Measurements from ENCODE around the gene PPM1E. TPM values are rescaled to one million over a fixed set of nuclear protein-coding genes. Genes with fewer than 3 reads are reported as not detected.

PPM1E gene
- total RNA-seq, 1 experiment from 2014 or later, result 7.1 TPM

GRCh38 chr17:58970609-58971450, 215.2 kb downstream of the PPM1E start:
- Mint-ChIP-seq H3K27ac (no peak overlapping the region; a peak in 1 of 7 replicates), H3K4me3 (no peak overlapping the region), H3K36me3 (ENCODE audit: insufficient read depth in 1 of 3, low read depth in 3 of 3) (no peaks in the 10 kb centered on the region), H3K4me1 (peaks cover 23 to 32% of the 10 kb centered on the region in 2 experiments), H3K9me3 (no peaks in the 10 kb centered on the region), H3K27me3 (ENCODE audit: low read depth) (no peaks in the 10 kb centered on the region)
- H2BK12ac ChIP-seq (ENCODE audit: insufficient read length, low read depth, low read length), result no peak overlapping the region
- no peak overlapping the region for H2BK20ac ChIP-seq (ENCODE audit: low read depth, low read length, poor library complexity, severe bottlenecking)
- no peak overlapping the region for H3K18ac ChIP-seq (ENCODE audit: insufficient read length, low read depth, low read length)
- H3K9ac ChIP-seq (ENCODE audit: extremely low read depth, insufficient read length, low read length), result no peak overlapping the region
- H3K23ac ChIP-seq (ENCODE audit: insufficient read length, low read depth, low read length), result no peak overlapping the region
- H3K14ac ChIP-seq (ENCODE audit: insufficient read depth, low read length), result no peak overlapping the region
- H4K20me1 ChIP-seq (ENCODE audit: control insufficient read depth, insufficient read depth, insufficient read length), result no peaks in the 10 kb centered on the region
- no peak overlapping the region for H4K91ac ChIP-seq (ENCODE audit: insufficient read length, low read depth, low read length)
- no peaks in the 10 kb centered on the region for H3K9me3 ChIP-seq (ENCODE audit: control insufficient read depth, low read depth, low read length)
- no peak overlapping the region for H2AK5ac ChIP-seq (ENCODE audit: insufficient read length, low read length)
- no peak overlapping the region for H2BK120ac ChIP-seq (ENCODE audit: low read depth, low read length, poor library complexity, severe bottlenecking)
- DNase-seq, result no peak
- H3K4ac ChIP-seq (ENCODE audit: low read depth, low read length), result no peak overlapping the region
- no peaks in the 10 kb centered on the region for H3K79me1 ChIP-seq (ENCODE audit: insufficient read depth, low read depth, low read length, poor library complexity, severe bottlenecking)
- WGBS (ENCODE audit: extremely low coverage, insufficient read length, low lambda C conversion rate), result no CpG with 5 or more reads among the region's 7 CpGs
- H3K27me3 ChIP-seq (ENCODE audit: insufficient read depth, low read length), result no peaks in the 10 kb centered on the region
- H3K4me2 ChIP-seq (ENCODE audit: insufficient read depth, insufficient read length, low read length), result no peak overlapping the region
- no peak for TF ChIP-seq CTCF (conservative IDR thresholded peaks at IDR 0.05)
- H3K23me2 ChIP-seq (ENCODE audit: insufficient read length, low read depth, low read length, poor library complexity, severe bottlenecking), result no peaks in the 10 kb centered on the region
- no peak overlapping the region for H3T11ph ChIP-seq (ENCODE audit: low read length)
- H4K5ac ChIP-seq (ENCODE audit: insufficient read length, low read depth, low read length), result no peak overlapping the region
- no peak overlapping the region for H4K8ac ChIP-seq (replicated peaks; ENCODE audit: insufficient read length, low read depth, low read length)
- H3K56ac ChIP-seq (ENCODE audit: insufficient read length, low read depth, low read length), result no peak overlapping the region
- H3K27ac ChIP-seq (ENCODE audit: insufficient read length, low read depth, low read length), result no peak overlapping the region
- H2BK5ac ChIP-seq (ENCODE audit: insufficient read length, low read length), result no peak overlapping the region
- no peaks in the 10 kb centered on the region for H3K79me2 ChIP-seq (ENCODE audit: insufficient read depth, low read length)
- H2BK15ac ChIP-seq (ENCODE audit: low read depth, low read length), result no peak overlapping the region
- H3K4me1 ChIP-seq (ENCODE audit: insufficient read depth, low read length), result peaks cover 5% of the 10 kb centered on the region; the same call in 1 of the 2 replicates
- no peak overlapping the region for H2AFZ ChIP-seq (ENCODE audit: low read length)

All from H9 (cell line).